ENCODE measurements around the gene SLC66A2. TPM values are rescaled to one million over a fixed set of nuclear protein-coding genes. Genes with fewer than 3 reads are reported as not detected.
"Not testable (repeated sequence)": the region's sequence is repeated elsewhere in the genome, so short reads cannot be mapped to it uniquely, and the experiment has no call there.

SLC66A2 gene
- total RNA-seq, 1 donor from 2014 or later: 48.1 TPM

DNA sequence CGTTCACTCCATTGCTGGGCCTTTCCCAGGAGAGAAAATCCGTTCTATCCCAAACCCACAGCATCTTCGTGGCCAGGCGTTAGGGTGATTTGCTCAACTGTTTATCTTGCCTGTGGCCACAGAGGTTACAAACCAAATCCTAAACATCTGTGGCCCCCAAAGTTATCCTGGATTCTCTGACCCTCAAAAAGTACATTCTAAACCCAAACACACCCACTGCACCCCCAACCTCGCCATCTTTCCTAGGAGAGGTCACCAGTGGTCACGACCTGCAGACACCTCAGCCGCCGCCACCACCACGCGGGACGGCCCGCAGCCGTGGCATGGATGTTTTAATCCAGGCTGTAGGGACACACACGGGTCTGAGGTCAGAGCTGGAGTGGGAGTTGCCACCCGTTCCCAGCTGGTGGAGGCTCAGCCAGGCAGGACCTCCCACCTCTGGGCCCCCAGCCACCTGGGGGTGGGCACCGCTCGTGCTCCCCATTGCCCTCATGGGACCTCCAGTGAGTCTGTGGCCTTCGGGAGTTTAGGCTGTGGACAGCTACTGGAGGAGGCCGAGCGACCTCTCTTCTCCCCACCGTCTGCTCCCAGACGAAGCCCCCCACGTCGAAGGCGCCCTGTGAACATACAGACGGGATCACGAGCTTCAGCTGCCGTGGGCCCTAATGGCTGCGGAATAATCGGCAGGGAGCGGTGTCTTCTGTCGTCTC lies 81.7 kb downstream of the SLC66A2 start:
- Mint-ChIP-seq H3K27me3 (ENCODE audit: low read depth) (no peaks in the 10 kb centered on the region), H3K9me3 (no peaks in the 10 kb centered on the region), H3K4me1 (ENCODE audit: low read depth) (no peaks in the 10 kb centered on the region), H3K4me3 (ENCODE audit: low read depth) (no peak overlapping the region), H3K36me3 (ENCODE audit: low read depth) (no peaks in the 10 kb centered on the region), H3K27ac (no peak overlapping the region)
- DNase-seq (ENCODE audit: low spot score): no peak
- intact Hi-C loops (cut with micrococcal nuclease): no loop called here

- Mint-ChIP-seq H3K4me3 (ENCODE audit: low read depth) (no peak overlapping the region), H3K4me1 (ENCODE audit: low read depth) (no peaks in the 10 kb centered on the region), H3K27ac (no peak overlapping the region), H3K36me3 (ENCODE audit: low read depth) (no peaks in the 10 kb centered on the region), H3K27me3 (ENCODE audit: low read depth) (no peaks in the 10 kb centered on the region), H3K9me3 (no peaks in the 10 kb centered on the region)
- DNase-seq (ENCODE audit: low spot score): no peak
- intact Hi-C loops (cut with micrococcal nuclease): no loop called here
These were observed 82.5 kb downstream of the SLC66A2 start for GRCh38 chr18:79868811-79869541.

- Mint-ChIP-seq H3K27ac (no peak overlapping the region), H3K27me3 (ENCODE audit: low read depth) (no peaks in the 10 kb centered on the region), H3K4me1 (ENCODE audit: low read depth) (no peaks in the 10 kb centered on the region), H3K36me3 (ENCODE audit: low read depth) (no peaks in the 10 kb centered on the region), H3K9me3 (no peaks in the 10 kb centered on the region), H3K4me3 (ENCODE audit: low read depth) (no peak overlapping the region)
- intact Hi-C loops (cut with micrococcal nuclease): no loop called here
- no peak for DNase-seq (ENCODE audit: low spot score)
These were observed 83.2 kb downstream of the SLC66A2 start for GRCh38 chr18:79868168-79868784.

DNA sequence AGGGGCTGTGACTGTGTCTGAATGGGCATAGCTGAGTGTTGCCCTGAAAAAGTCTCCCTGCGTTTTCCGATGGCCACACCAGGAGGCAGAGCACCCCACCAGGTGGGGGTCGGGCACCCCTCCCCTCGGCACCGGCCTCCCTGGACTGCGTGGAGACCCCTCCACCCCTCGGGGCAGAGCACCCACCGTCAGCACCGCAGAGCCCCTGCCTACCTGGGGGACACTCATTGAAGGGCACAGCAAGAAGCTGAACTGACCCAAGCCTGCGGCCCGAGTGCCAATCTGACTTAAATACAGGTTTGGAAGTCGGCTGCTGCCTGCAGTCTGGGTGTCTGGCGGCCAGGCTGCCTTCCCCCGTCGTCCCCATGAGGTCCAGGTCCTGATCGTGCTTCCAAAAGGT lies 83.8 kb downstream of the SLC66A2 start:
- H3K9me3 Mint-ChIP-seq: no peaks in the 10 kb centered on the region
- H3K4me1 Mint-ChIP-seq (ENCODE audit: low read depth): no peaks in the 10 kb centered on the region
- H3K27ac Mint-ChIP-seq: no peak overlapping the region
- H3K4me3 Mint-ChIP-seq (ENCODE audit: low read depth): no peak overlapping the region
- intact Hi-C loops (cut with micrococcal nuclease): no loop called here
- no peaks in the 10 kb centered on the region for H3K36me3 Mint-ChIP-seq (ENCODE audit: low read depth)
- no peak for DNase-seq (ENCODE audit: low spot score)
- no peaks in the 10 kb centered on the region for H3K27me3 Mint-ChIP-seq (ENCODE audit: low read depth)

GRCh38 chr18:79866889-79867574 lies 84.4 kb downstream of the SLC66A2 start:
- H3K9me3 Mint-ChIP-seq: peaks cover 2% of the 10 kb centered on the region
- H3K27me3 Mint-ChIP-seq (ENCODE audit: low read depth): no peaks in the 10 kb centered on the region
- H3K4me3 Mint-ChIP-seq (ENCODE audit: low read depth): no peak overlapping the region
- intact Hi-C loops (cut with micrococcal nuclease): no loop called here
- no peaks in the 10 kb centered on the region for H3K4me1 Mint-ChIP-seq (ENCODE audit: low read depth)
- no peaks in the 10 kb centered on the region for H3K36me3 Mint-ChIP-seq (ENCODE audit: low read depth)
- H3K27ac Mint-ChIP-seq: no peak overlapping the region
- no peak for DNase-seq (ENCODE audit: low spot score)

DNA sequence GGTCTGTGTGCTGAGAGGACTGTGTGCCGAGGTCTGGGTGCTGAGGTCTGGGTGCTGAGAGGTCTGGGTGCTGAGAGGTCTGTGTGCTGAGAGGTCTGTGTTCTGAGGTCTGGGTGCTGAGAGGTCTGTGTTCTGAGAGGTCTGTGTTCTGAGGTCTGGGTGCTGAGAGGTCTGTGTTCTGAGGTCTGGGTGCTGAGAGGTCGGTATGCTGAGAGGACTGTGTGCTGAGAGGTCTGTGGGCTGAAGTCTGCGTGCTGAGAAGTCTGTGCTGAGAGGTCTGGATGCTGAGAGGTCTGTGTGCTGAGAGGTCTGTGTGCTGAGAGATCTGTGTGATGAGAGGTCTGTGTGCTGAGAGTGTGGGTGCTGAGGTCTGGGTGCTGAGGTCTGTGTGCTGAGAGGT lies 85.5 kb downstream of the SLC66A2 start:
- H3K36me3 Mint-ChIP-seq (ENCODE audit: low read depth); H3K27ac Mint-ChIP-seq; H3K4me1 Mint-ChIP-seq (ENCODE audit: low read depth); intact Hi-C loops (cut with micrococcal nuclease); H3K27me3 Mint-ChIP-seq (ENCODE audit: low read depth); H3K4me3 Mint-ChIP-seq (ENCODE audit: low read depth); H3K9me3 Mint-ChIP-seq; DNase-seq (ENCODE audit: low spot score): not testable (repeated sequence)

DNA sequence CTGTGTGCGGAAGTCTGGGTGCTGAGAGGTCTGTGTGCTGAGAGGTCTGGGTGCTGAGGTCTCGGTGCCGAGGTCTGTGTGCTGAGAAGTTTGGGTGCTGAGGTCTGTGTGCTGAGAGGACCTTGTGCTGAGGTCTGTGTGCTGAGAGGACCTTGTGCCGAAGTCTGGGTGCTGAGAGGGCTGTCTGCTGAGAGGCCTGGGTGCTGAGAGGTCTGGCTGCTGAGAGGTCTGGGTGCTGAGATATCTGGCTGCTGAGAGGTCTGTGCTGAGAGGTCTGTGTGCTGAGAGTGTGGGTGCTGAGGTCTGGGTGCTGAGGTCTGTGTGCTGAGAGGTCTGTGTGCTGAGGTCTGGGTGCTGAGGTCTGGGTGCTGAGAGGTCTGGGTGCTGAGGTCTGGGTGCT lies 86.5 kb downstream of the SLC66A2 start:
- H3K4me3 Mint-ChIP-seq (ENCODE audit: low read depth); H3K27ac Mint-ChIP-seq; DNase-seq (ENCODE audit: low spot score); H3K4me1 Mint-ChIP-seq (ENCODE audit: low read depth); intact Hi-C loops (cut with micrococcal nuclease); H3K27me3 Mint-ChIP-seq (ENCODE audit: low read depth); H3K36me3 Mint-ChIP-seq (ENCODE audit: low read depth); H3K9me3 Mint-ChIP-seq: not testable (repeated sequence)

DNA sequence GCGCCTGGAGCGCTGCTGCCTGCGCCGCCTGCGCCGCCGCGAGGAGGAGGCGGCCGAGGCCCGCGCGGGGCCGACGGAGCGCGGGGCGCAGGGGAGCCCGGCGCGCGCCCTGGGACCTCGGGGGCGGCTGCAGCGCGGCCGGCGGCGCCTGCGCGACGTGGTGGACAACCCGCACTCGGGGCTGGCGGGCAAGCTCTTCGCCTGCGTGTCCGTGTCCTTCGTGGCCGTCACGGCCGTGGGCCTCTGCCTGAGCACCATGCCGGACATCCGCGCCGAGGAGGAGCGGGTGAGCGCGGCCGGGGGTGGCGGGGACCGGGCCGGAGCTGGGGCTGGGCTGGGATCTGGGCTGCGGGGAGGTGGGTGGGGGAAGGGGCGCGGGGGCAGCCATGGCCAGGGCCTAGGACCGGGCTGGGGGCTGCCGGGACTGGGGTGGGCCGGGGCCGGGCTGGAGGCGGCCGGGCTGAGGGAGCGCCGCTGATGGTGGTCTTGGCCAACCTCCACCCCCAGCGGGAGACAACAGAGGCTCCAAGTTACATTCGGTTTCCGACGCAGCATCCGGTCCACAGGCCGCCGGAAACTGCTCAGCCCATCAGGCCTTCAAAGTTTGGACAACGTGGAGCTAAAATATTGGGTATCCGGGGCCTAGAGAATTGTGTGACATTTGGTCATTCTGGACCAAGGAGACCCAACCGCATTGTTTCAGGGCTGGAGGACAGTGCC lies 87.3 kb downstream of the SLC66A2 start:
- intact Hi-C loops (cut with micrococcal nuclease): no loop called here
- Mint-ChIP-seq H3K4me3 (ENCODE audit: low read depth) (no peak overlapping the region), H3K27me3 (ENCODE audit: low read depth) (peaks cover 3% of the 10 kb centered on the region), H3K9me3 (peaks cover 8% of the 10 kb centered on the region), H3K36me3 (ENCODE audit: low read depth) (no peaks in the 10 kb centered on the region), H3K27ac (no peak overlapping the region), H3K4me1 (ENCODE audit: low read depth) (no peaks in the 10 kb centered on the region)
- DNase-seq (ENCODE audit: low spot score): no peak

- peaks cover 3% of the 10 kb centered on the region for H3K27me3 Mint-ChIP-seq (ENCODE audit: low read depth)
- no peaks in the 10 kb centered on the region for H3K36me3 Mint-ChIP-seq (ENCODE audit: low read depth)
- no peak for DNase-seq (ENCODE audit: low spot score)
- H3K27ac Mint-ChIP-seq: no peak overlapping the region
- no peak overlapping the region for H3K4me3 Mint-ChIP-seq (ENCODE audit: low read depth)
- intact Hi-C loops (cut with micrococcal nuclease): no loop called here
- H3K9me3 Mint-ChIP-seq: peaks cover 8% of the 10 kb centered on the region
- H3K4me1 Mint-ChIP-seq (ENCODE audit: low read depth): no peaks in the 10 kb centered on the region
These were observed 88.1 kb downstream of the SLC66A2 start for GRCh38 chr18:79863161-79864005.

GRCh38 chr18:79862562-79862961 lies 88.9 kb downstream of the SLC66A2 start:
- H3K9me3 Mint-ChIP-seq: peaks cover 8% of the 10 kb centered on the region
- H3K4me1 Mint-ChIP-seq (ENCODE audit: low read depth): no peaks in the 10 kb centered on the region
- peaks cover 3% of the 10 kb centered on the region for H3K27me3 Mint-ChIP-seq (ENCODE audit: low read depth)
- H3K27ac Mint-ChIP-seq: no peak overlapping the region
- intact Hi-C loops (cut with micrococcal nuclease): no loop called here
- DNase-seq (ENCODE audit: low spot score): no peak
- no peaks in the 10 kb centered on the region for H3K36me3 Mint-ChIP-seq (ENCODE audit: low read depth)
- H3K4me3 Mint-ChIP-seq (ENCODE audit: low read depth): no peak overlapping the region

DNA sequence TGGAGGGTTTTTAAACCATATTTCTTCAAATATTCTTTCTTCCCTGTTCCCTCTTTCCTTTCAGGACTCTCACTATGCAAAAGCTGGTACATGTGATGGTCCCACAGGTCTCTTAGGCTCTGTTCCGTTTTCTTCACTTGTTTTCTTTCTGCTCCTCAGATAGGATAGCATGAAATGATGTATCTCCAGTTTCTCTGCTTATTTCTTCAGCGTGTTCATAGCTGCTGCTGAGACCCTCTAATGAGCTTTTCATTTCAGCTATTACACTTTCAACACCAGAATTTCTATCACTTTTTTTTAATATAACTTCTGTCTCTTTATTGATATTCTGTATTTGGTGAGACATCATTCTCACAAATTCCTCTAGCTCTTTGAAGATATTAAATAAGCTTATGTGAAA lies 89.8 kb downstream of the SLC66A2 start:
- no peak for DNase-seq (ENCODE audit: low spot score)
- H3K27me3 Mint-ChIP-seq (ENCODE audit: low read depth): peaks cover 3% of the 10 kb centered on the region
- no peak overlapping the region for H3K27ac Mint-ChIP-seq

DNA sequence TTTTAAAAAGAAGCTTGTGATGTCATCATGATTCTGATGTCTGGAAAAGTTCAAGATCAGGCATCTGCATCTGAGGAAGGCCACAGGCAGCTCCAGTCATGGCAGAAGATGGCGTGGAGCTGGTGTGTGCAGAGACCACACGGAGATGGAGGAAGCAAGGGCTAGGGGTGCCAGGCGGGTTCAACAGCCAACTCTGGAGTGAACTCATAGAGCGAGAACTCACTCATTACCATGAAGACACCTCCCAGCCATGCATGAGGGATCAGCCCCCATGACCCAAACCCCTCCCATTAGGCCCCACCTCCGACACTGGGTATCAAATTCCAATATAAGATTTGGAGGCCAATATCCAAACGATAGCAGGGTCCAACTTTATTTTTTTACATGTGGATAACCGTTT lies 92.1 kb downstream of the SLC66A2 start:
- no peak overlapping the region for H3K4me3 Mint-ChIP-seq (ENCODE audit: low read depth)
- intact Hi-C loops (cut with micrococcal nuclease): no loop called here
- peaks cover 4% of the 10 kb centered on the region for H3K27me3 Mint-ChIP-seq (ENCODE audit: low read depth)
- no peaks in the 10 kb centered on the region for H3K36me3 Mint-ChIP-seq (ENCODE audit: low read depth)
- no peak overlapping the region for H3K27ac Mint-ChIP-seq
- H3K9me3 Mint-ChIP-seq: peaks cover 8% of the 10 kb centered on the region
- no peak for DNase-seq (ENCODE audit: low spot score)
- H3K4me1 Mint-ChIP-seq (ENCODE audit: low read depth): no peaks in the 10 kb centered on the region

More for the DNA sequence above, 89.8 kb downstream of the SLC66A2 start:
- Mint-ChIP-seq H3K36me3 (ENCODE audit: low read depth) (no peaks in the 10 kb centered on the region), H3K9me3 (peaks cover 8% of the 10 kb centered on the region), H3K4me3 (ENCODE audit: low read depth) (no peak overlapping the region), H3K4me1 (ENCODE audit: low read depth) (no peaks in the 10 kb centered on the region)
- intact Hi-C loops (cut with micrococcal nuclease): no loop called here
